GM08714 (cell line): ENCODE results near the gene GRN.
"Not testable (repeated sequence)": the region's sequence is repeated elsewhere in the genome, so short reads cannot be mapped to it uniquely, and the experiment has no call there.

Experiments used
- H3K4me3 ChIP-seq: fragments of 200-500 bp; sonication (Bioruptor generic); 2 replicates; pipeline ENCODE4 v1.5.1; 2014; ENCODE audit warnings: mild to moderate bottlenecking, low read length, inconsistent platforms
- ZNF274 ChIP-seq: IDR thresholded peaks from 2 replicates; pipeline ENCODE4 v1.6.1; 2012; ENCODE audit warnings: mild to moderate bottlenecking, low read depth, low read length

Gene GRN

GRCh38 chr17:44359458-44360143 is 14.5 kb downstream of the GRN start:
- H3K4me3 ChIP-seq = no peak overlapping the region
- TF ChIP-seq ZNF274 = no peak

- H3K4me3 ChIP-seq = no peak overlapping the region
- TF ChIP-seq ZNF274 = no peak
These were observed 15.0 kb downstream of the GRN start for GRCh38 chr17:44360144-44360533.

GRCh38 chr17:44360826-44361225 is 15.7 kb downstream of the GRN start:
- no peak for TF ChIP-seq ZNF274
- no peak overlapping the region for H3K4me3 ChIP-seq

GRCh38 chr17:44361292-44362260 is 16.5 kb downstream of the GRN start:
- no peak overlapping the region for H3K4me3 ChIP-seq
- TF ChIP-seq ZNF274 = no peak

- TF ChIP-seq ZNF274 = no peak
- no peak overlapping the region; the same call in 1 of the 2 replicates for H3K4me3 ChIP-seq
These were observed 17.4 kb downstream of the GRN start for GRCh38 chr17:44362459-44362948.

GRCh38 chr17:44362949-44363612 is 18.0 kb downstream of the GRN start:
- peak overlapping the region; percentile 71 for H3K4me3 ChIP-seq
- no peak for TF ChIP-seq ZNF274

GRCh38 chr17:44363613-44364159 is 18.6 kb downstream of the GRN start, which contains the start of gene FAM171A2:
TSS of gene FAM171A2 (minus strand) at chr17:44363853. CDS start at chr17:44363714, 139 bp downstream.
- peak within 1 kb of the TSS; percentile 71 for H3K4me3 ChIP-seq
- TF ChIP-seq ZNF274 = no peak

GRCh38 chr17:44365051-44365450 is 19.9 kb downstream of the GRN start:
- not testable (repeated sequence) for H3K4me3 ChIP-seq

- no peak overlapping the region for H3K4me3 ChIP-seq
- TF ChIP-seq ZNF274 = no peak
These were observed 22.3 kb downstream of the GRN start for GRCh38 chr17:44367231-44367979.

GRCh38 chr17:44368391-44369243 is 23.5 kb downstream of the GRN start:
- H3K4me3 ChIP-seq = not testable (repeated sequence)

GRCh38 chr17:44369414-44370023 is 24.4 kb downstream of the GRN start:
- H3K4me3 ChIP-seq = not testable (repeated sequence)

- TF ChIP-seq ZNF274 = no peak
These were observed 26.9 kb downstream of the GRN start for GRCh38 chr17:44372036-44372435.

More at GRCh38 chr17:44372036-44372435, 26.9 kb downstream of the GRN start:
- no peak overlapping the region for H3K4me3 ChIP-seq
